ENCODE results near the gene DENND4A. TPM values are rescaled to one million over a fixed set of nuclear protein-coding genes. Genes with fewer than 3 reads are reported as not detected.
A peak's percentile ranks its signal among the peaks of the same experiment; 100 is the strongest.

Gene DENND4A
- total and polyA plus RNA-seq, 9 of the 15 experiments (the other 6 are each of a cell fraction or from before 2014, with no cell fraction given) = 6.8 to 32.3 (median 19.9) TPM

DNA sequence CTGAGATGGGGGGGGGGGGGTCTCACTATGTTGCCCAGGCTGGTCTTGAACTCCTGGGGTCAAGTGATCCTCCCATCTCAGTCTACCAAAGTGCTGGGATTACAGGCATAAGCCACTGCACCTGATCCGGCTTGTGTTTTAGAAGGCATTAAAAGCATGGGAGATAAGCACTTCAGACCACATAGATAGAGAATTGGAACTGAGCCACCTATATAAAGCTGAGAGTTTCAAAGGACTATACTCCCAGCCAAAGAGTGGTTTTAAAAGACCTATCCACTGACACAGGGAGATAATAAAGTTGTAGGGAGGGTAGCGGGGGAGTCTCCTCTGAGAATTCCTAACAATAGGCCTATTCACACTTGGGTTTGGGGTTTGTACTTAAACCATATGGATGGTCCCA lies 34.8 kb downstream of the DENND4A start (continued):
- TF ChIP-seq, protein P1, sequence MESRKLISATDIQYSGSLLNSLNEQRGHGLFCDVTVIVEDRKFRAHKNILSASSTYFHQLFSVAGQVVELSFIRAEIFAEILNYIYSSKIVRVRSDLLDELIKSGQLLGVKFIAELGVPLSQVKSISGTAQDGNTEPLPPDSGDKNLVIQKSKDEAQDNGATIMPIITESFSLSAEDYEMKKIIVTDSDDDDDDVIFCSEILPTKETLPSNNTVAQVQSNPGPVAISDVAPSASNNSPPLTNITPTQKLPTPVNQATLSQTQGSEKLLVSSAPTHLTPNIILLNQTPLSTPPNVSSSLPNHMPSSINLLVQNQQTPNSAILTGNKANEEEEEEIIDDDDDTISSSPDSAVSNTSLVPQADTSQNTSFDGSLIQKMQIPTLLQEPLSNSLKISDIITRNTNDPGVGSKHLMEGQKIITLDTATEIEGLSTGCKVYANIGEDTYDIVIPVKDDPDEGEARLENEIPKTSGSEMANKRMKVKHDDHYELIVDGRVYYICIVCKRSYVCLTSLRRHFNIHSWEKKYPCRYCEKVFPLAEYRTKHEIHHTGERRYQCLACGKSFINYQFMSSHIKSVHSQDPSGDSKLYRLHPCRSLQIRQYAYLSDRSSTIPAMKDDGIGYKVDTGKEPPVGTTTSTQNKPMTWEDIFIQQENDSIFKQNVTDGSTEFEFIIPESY (CRISPR knock-in tag; IDR thresholded peaks at IDR 0.05) = no peak
- TF ChIP-seq ARID2 (IDR thresholded peaks at IDR 0.05) (no peak), RBBP5 (IDR thresholded peaks at IDR 0.05; ENCODE audit: borderline replicate concordance, insufficient read depth, low read length, poor library complexity, severe bottlenecking) (no peak), MBD2 (IDR thresholded peaks at IDR 0.05; ENCODE audit: borderline replicate concordance, low read depth) (no peak), ZC3H8 (IDR thresholded peaks at IDR 0.05) (no peak), RBM14 (IDR thresholded peaks at IDR 0.05; ENCODE audit: borderline replicate concordance, insufficient read depth, low read depth, low read length) (no peak), HDAC2 (IDR thresholded peaks at IDR 0.05) (peak; percentile 33; the same call in 1 of the 2 replicates), ZNF12 (CRISPR knock-in tag; IDR thresholded peaks at IDR 0.05) (no peak), ZNF143 (CRISPR knock-in tag; IDR thresholded peaks at IDR 0.05) (no peak), IFI16 (CRISPR knock-in tag; IDR thresholded peaks at IDR 0.05) (no peak), RBFOX2 (IDR thresholded peaks at IDR 0.05; ENCODE audit: low read depth, low read length) (no peak), POLR3G (IDR thresholded peaks at IDR 0.05; ENCODE audit: extremely low read depth, insufficient read length, insufficient replicate concordance) (no peak), TAF7 (tag; IDR thresholded peaks at IDR 0.05) (no peak)
- TF ChIP-seq, protein P2, sequence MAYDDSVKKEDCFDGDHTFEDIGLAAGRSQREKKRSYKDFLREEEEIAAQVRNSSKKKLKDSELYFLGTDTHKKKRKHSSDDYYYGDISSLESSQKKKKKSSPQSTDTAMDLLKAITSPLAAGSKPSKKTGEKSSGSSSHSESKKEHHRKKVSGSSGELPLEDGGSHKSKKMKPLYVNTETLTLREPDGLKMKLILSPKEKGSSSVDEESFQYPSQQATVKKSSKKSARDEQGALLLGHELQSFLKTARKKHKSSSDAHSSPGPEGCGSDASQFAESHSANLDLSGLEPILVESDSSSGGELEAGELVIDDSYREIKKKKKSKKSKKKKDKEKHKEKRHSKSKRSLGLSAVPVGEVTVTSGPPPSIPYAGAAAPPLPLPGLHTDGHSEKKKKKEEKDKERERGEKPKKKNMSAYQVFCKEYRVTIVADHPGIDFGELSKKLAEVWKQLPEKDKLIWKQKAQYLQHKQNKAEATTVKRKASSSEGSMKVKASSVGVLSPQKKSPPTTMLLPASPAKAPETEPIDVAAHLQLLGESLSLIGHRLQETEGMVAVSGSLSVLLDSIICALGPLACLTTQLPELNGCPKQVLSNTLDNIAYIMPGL (CRISPR knock-in tag; IDR thresholded peaks at IDR 0.05) = no peak
- TF ChIP-seq, protein P3, sequence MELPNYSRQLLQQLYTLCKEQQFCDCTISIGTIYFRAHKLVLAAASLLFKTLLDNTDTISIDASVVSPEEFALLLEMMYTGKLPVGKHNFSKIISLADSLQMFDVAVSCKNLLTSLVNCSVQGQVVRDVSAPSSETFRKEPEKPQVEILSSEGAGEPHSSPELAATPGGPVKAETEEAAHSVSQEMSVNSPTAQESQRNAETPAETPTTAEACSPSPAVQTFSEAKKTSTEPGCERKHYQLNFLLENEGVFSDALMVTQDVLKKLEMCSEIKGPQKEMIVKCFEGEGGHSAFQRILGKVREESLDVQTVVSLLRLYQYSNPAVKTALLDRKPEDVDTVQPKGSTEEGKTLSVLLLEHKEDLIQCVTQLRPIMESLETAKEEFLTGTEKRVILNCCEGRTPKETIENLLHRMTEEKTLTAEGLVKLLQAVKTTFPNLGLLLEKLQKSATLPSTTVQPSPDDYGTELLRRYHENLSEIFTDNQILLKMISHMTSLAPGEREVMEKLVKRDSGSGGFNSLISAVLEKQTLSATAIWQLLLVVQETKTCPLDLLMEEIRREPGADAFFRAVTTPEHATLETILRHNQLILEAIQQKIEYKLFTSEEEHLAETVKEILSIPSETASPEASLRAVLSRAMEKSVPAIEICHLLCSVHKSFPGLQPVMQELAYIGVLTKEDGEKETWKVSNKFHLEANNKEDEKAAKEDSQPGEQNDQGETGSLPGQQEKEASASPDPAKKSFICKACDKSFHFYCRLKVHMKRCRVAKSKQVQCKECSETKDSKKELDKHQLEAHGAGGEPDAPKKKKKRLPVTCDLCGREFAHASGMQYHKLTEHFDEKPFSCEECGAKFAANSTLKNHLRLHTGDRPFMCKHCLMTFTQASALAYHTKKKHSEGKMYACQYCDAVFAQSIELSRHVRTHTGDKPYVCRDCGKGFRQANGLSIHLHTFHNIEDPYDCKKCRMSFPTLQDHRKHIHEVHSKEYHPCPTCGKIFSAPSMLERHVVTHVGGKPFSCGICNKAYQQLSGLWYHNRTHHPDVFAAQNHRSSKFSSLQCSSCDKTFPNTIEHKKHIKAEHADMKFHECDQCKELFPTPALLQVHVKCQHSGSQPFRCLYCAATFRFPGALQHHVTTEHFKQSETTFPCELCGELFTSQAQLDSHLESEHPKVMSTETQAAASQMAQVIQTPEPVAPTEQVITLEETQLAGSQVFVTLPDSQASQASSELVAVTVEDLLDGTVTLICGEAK (IDR thresholded peaks at IDR 0.05) = peak; percentile 85
- TF ChIP-seq, protein P3 (CRISPR knock-in tag; IDR thresholded peaks at IDR 0.05) = no peak
